ENCODE data around the gene ZSWIM5. TPM values are rescaled to one million over a fixed set of nuclear protein-coding genes. Genes with fewer than 3 reads are reported as not detected.

The ZSWIM5 gene
- total RNA-seq, 1 donor from 2014 or later, result 0.42 TPM

Other genes starting within 250 kb of the ZSWIM5 start
- 26.6 and 31.6 TPM in 2 replicates for gene EIF2B3, start 220.0 kb downstream of the ZSWIM5 start, total RNA-seq
- gene HECTD3, start 195.3 kb downstream of the ZSWIM5 start, total RNA-seq, result 44.6 and 45.6 TPM in 2 replicates
- 71.1 and 75.2 TPM in 2 replicates for gene UROD, start 194.4 kb downstream of the ZSWIM5 start, total RNA-seq
- gene HPDL, start 120.3 kb upstream of the ZSWIM5 start, total RNA-seq, result 4.5 and 5.1 TPM in 2 replicates
- 25.2 and 25.8 TPM in 2 replicates for gene TOE1, start 133.6 kb upstream of the ZSWIM5 start, total RNA-seq
- gene MUTYH, start 133.8 kb upstream of the ZSWIM5 start, total RNA-seq, result 45.4 and 54.8 TPM in 2 replicates

All from T-helper 1 cell treated with Interleukin-12 subunit alpha and Interleukin-12 subunit beta and Interleukin-4 antibody, amounts not matched to agents 30 ng/mL and 1 ng/mL, for 36 hours (primary cell).